Measurements from ENCODE around the gene PFN1.

Gene PFN1

GRCh38 chr17:4967539-4968485 is 19.5 kb upstream of the PFN1 start, which contains the start of gene SPAG7:
Gene SPAG7, minus strand, starts transcription at chr17:4967817. Its CDS starts 13 bp downstream, at chr17:4967804.
- peak; percentile 99 for DNase-seq (ENCODE audit: low read depth, low spot score)

GRCh38 chr17:4966844-4967538 is 18.7 kb upstream of the PFN1 start:
- peak; percentile 100 for DNase-seq (ENCODE audit: low read depth, low spot score)

- no peak for DNase-seq (ENCODE audit: low read depth, low spot score)
These were observed 17.1 kb upstream of the PFN1 start for GRCh38 chr17:4965311-4965986.

- DNase-seq (ENCODE audit: low read depth, low spot score): peak; percentile 32
These were observed 12.1 kb upstream of the PFN1 start for GRCh38 chr17:4960279-4960922.

GRCh38 chr17:4959261-4959965 is 11.1 kb upstream of the PFN1 start:
- peak; percentile 47 for DNase-seq (ENCODE audit: low read depth, low spot score)

GRCh38 chr17:4958102-4958501 is 9.8 kb upstream of the PFN1 start:
- DNase-seq (ENCODE audit: low read depth, low spot score): no peak

GRCh38 chr17:4956493-4957061 is 8.2 kb upstream of the PFN1 start:
- DNase-seq (ENCODE audit: low read depth, low spot score): peak; percentile 41

GRCh38 chr17:4955091-4955490 is 6.8 kb upstream of the PFN1 start:
- no peak for DNase-seq (ENCODE audit: low read depth, low spot score)

- DNase-seq (ENCODE audit: low read depth, low spot score): no peak
These were observed 5.2 kb upstream of the PFN1 start for GRCh38 chr17:4953451-4953961.

- peak; percentile 29 for DNase-seq (ENCODE audit: low read depth, low spot score)
These were observed 3.2 kb upstream of the PFN1 start for GRCh38 chr17:4951486-4951885.

GRCh38 chr17:4950746-4951204 is 2.4 kb upstream of the PFN1 start, which contains the start of gene ENO3:
Gene ENO3, plus strand, starts transcription at chr17:4951119. Its CDS starts 711 bp downstream, at chr17:4951830.
- peak; percentile 36 for DNase-seq (ENCODE audit: low read depth, low spot score)

GRCh38 chr17:4950075-4950745 is 1.9 kb upstream of the PFN1 start:
- DNase-seq (ENCODE audit: low read depth, low spot score): peak; percentile 72

- peak; percentile 92 for DNase-seq (ENCODE audit: low read depth, low spot score)
These were observed 1.2 kb upstream of the PFN1 start for GRCh38 chr17:4949321-4950074.

- peak; percentile 94 for DNase-seq (ENCODE audit: low read depth, low spot score)
These were observed 596 bp upstream of the PFN1 start for GRCh38 chr17:4948931-4949320.

GRCh38 chr17:4947411-4948165 is 742 bp downstream of the PFN1 start:
- peak; percentile 72 for DNase-seq (ENCODE audit: low read depth, low spot score)

- no peak for DNase-seq (ENCODE audit: low read depth, low spot score)
These were observed 1.3 kb downstream of the PFN1 start for GRCh38 chr17:4947010-4947410.

- no peak for DNase-seq (ENCODE audit: low read depth, low spot score)
These were observed 1.9 kb downstream of the PFN1 start for GRCh38 chr17:4946312-4946976.

GRCh38 chr17:4945944-4946280 is 2.4 kb downstream of the PFN1 start:
- DNase-seq (ENCODE audit: low read depth, low spot score): peak; percentile 48

All from ELF-1 (cell line).